Measurements from ENCODE around the gene USH1G. TPM values are rescaled to one million over a fixed set of nuclear protein-coding genes. Genes with fewer than 3 reads are reported as not detected.

Gene USH1G
- total and polyA plus RNA-seq, 2 of the 13 experiments (the other 11 are each of a cell fraction or from before 2014, with no cell fraction given) = 0.04 TPM; not detected in 1

DNA sequence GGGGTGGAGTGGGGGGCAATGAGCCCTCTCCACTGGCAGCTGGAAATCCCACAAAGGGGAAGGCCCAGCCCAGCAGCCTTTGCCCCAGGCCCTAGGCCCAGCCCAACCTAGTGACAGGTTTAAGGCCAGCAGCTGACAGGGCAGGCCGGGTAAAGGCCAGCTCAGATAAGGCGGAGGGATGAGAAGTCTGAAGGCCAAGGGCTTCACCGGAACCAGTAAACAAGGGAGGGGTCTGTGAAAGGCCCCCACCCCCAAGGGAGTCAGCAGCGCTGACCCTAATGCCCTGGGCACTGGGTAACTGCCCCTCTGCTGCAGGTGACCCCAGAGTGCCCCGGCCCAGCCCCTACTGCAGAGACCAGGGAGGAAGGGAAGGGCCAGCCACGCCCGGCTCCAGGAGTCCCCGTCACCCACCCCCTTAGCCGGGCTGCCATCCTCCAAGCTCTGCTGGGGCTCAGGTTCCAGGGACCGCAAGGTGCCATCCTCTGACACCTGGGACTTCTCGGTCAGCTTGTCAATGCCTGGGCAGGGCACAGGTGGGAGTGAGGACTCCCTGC, 30.2 kb upstream of the USH1G start:
- FAIRE-seq (no peak), ATAC-seq (peak; percentile 12; the same call in 1 of the 3 replicates), DNase-seq (ENCODE audit: low spot score) (no peak)
- Histone ChIP-seq H3K4me3 (replicated peaks in 1 of 3; ENCODE audit: insufficient read depth in 1 of 3, low read depth in 2 of 3, low read length in 3 of 3) (no peak overlapping the region), H3K9ac (ENCODE audit: insufficient read depth, low read depth, low read length) (no peak overlapping the region), H3K4me1 (ENCODE audit: insufficient read depth, low read length) (peaks cover 10% of the 10 kb centered on the region), H2AFZ (ENCODE audit: low read length) (no peak overlapping the region), H4K20me1 (ENCODE audit: insufficient read depth, low read length) (no peaks in the 10 kb centered on the region), H3K27me3 (ENCODE audit: control insufficient read depth in 1 of 2, insufficient read depth in 2 of 2, low read length in 2 of 2) (peaks cover 7 to 38% of the 10 kb centered on the region in 2 experiments; a peak in 4 of 5 replicates), H3K79me2 (ENCODE audit: insufficient read depth, low read length) (no peaks in the 10 kb centered on the region), H3K9me3 (ENCODE audit: low read length) (no peaks in the 10 kb centered on the region), H3K36me3 (replicated peaks in 1 of 2; ENCODE audit: control insufficient read depth in 1 of 2, insufficient read depth in 2 of 2, low read length in 2 of 2) (no peaks in the 10 kb centered on the region), H3K4me2 (ENCODE audit: low read depth, low read length) (no peak overlapping the region), H3K27ac (ENCODE audit: extremely low read length, insufficient read depth, low read length) (no peak overlapping the region)
- TF ChIP-seq NCOA1 (CRISPR knock-in tag; IDR thresholded peaks at IDR 0.05) (no peak), ZBTB20 (CRISPR knock-in tag; IDR thresholded peaks at IDR 0.05; ENCODE audit: borderline replicate concordance, low read depth) (no peak), ZMYM4 (CRISPR knock-in tag; IDR thresholded peaks at IDR 0.05) (no peak), ZNF414 (CRISPR knock-in tag; IDR thresholded peaks at IDR 0.05) (no peak)
- TF ChIP-seq, protein P1, sequence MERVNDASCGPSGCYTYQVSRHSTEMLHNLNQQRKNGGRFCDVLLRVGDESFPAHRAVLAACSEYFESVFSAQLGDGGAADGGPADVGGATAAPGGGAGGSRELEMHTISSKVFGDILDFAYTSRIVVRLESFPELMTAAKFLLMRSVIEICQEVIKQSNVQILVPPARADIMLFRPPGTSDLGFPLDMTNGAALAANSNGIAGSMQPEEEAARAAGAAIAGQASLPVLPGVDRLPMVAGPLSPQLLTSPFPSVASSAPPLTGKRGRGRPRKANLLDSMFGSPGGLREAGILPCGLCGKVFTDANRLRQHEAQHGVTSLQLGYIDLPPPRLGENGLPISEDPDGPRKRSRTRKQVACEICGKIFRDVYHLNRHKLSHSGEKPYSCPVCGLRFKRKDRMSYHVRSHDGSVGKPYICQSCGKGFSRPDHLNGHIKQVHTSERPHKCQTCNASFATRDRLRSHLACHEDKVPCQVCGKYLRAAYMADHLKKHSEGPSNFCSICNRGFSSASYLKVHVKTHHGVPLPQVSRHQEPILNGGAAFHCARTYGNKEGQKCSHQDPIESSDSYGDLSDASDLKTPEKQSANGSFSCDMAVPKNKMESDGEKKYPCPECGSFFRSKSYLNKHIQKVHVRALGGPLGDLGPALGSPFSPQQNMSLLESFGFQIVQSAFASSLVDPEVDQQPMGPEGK (CRISPR knock-in tag; IDR thresholded peaks at IDR 0.05) = 0 out of 2 replicates have a peak, but pooled peaks have one; percentile 28
- CTCF ChIA-PET (ENCODE audit: low intra/inter-chr PET ratio, low total read pairs) = no interaction called here
- BruUV-seq (replicated peaks) = no TSS peak
- intact Hi-C loops (cut with micrococcal nuclease; ENCODE audit: unreplicated experiment) = no loop called here
- in situ Hi-C loops (cut with HindIII; ENCODE audit: extremely low pct_ligation_motif_present, low pct_unique_long_range_greater_than_20kb) = loop anchor here (5.0 kb wide), 1 partner anchor 151 kb away; no protein-coding TSS in a partner anchor
- WGBS (ENCODE audit: low lambda C conversion rate) = 24% methylated on average over 7 of the region's 11 CpGs
- POLR2A ChIA-PET = interaction anchor here (1.4 kb wide), 1 partner anchor 80 kb away, joined by 3 read pairs; the partner anchor contains the start of gene FDXR

All from HepG2 (cell line).